A673 (cell line): ENCODE results near the gene SORCS3. TPM values are rescaled to one million over a fixed set of nuclear protein-coding genes. Genes with fewer than 3 reads are reported as not detected.

Experiments
- BruUV-seq: library from RNA; stranded (reverse); fragments of 400-500 nt; replicated peaks from 2 replicates; lab custom pipeline; 2021; lab: Mats Ljungman, UMichigan
- CTCF ChIA-PET: fragments of 300-600 bp; sonication (Branson Sonifier 250); formaldehyde crosslinking; loops from one replicate; lab custom pipeline; 2022; ENCODE audit warnings: antibody characterized with exemption; lab: Charles Lee
- POLR2A ChIA-PET: fragments of 300-600 bp; sonication (Branson Sonifier 250); formaldehyde crosslinking; loops from one replicate; lab custom pipeline; 2022; ENCODE audit warnings: antibody characterized with exemption; ENCODE audit not compliant: low non-redundant PET; lab: Charles Lee
- DNase-seq: peaks from one replicate; pipeline ENCODE4 v3.0.0-alpha.2; 2015; ENCODE audit warnings: low spot score
- H3K27ac ChIP-seq: fragments of 200-600 bp; sonication (generic); 2 replicates; pipeline ENCODE4 v1.5.1; 2016; ENCODE audit warnings: mixed run types, low read depth, mild to moderate bottlenecking, mixed read lengths, antibody characterized with exemption, low read length; ENCODE audit not compliant: poor library complexity, severe bottlenecking
- H3K27me3 ChIP-seq: fragments of 200-600 bp; sonication (generic); replicated peaks from 2 replicates; pipeline ENCODE4 v1.6.1; 2017; ENCODE audit warnings: mixed run types, low read depth, mild to moderate bottlenecking, mixed read lengths, antibody characterized with exemption, low read length; ENCODE audit not compliant: insufficient read depth, poor library complexity
- H3K36me3 ChIP-seq: fragments of 200-600 bp; sonication (generic); 2 replicates; pipeline ENCODE4 v1.6.1; 2016; ENCODE audit warnings: mixed run types, mild to moderate bottlenecking, mixed read lengths, antibody characterized with exemption, low read length; ENCODE audit not compliant: insufficient read depth, poor library complexity, severe bottlenecking
- H3K4me1 ChIP-seq: fragments of 200-600 bp; sonication (generic); 2 replicates; pipeline ENCODE4 v1.6.1; 2017; ENCODE audit warnings: mixed run types, mild to moderate bottlenecking, mixed read lengths, antibody characterized with exemption, low read length; ENCODE audit not compliant: insufficient read depth, poor library complexity, severe bottlenecking
- H3K4me3 ChIP-seq: fragments of 200-600 bp; sonication (generic); 2 replicates; pipeline ENCODE4 v1.5.1; 2016; ENCODE audit warnings: low read depth, mixed run types, mild to moderate bottlenecking, mixed read lengths, low read length; ENCODE audit not compliant: poor library complexity, severe bottlenecking
- H3K9me3 ChIP-seq: fragments of 200-600 bp; sonication (generic); 2 replicates; pipeline ENCODE4 v1.6.1; 2016; ENCODE audit warnings: mixed run types, low read depth, mild to moderate bottlenecking, mixed read lengths, antibody characterized with exemption, low read length; ENCODE audit not compliant: poor library complexity, severe bottlenecking
- CTCF ChIP-seq: fragments of 300-800, 200-600 bp; sonication (generic); conservative IDR thresholded peaks from 2 replicates; pipeline ENCODE4 v1.5.1; 2017; ENCODE audit warnings: low read depth, mild to moderate bottlenecking, antibody characterized with exemption, low read length, moderate library complexity, mixed read lengths
- EZH2 ChIP-seq: fragments of 200-600 bp; sonication (generic); IDR thresholded peaks from 2 replicates; pipeline ENCODE4 v1.6.1; 2017; ENCODE audit warnings: borderline replicate concordance, low read depth, mild to moderate bottlenecking, mixed read lengths, antibody characterized with exemption, low read length; ENCODE audit not compliant: poor library complexity, severe bottlenecking
- intact Hi-C: fragments of 100-400 bp; cut with micrococcal nuclease; formaldehyde crosslinking; loops from one replicate; pipeline ENCODE4 v1.10.0; 2022; ENCODE audit not compliant: unreplicated experiment
- total RNA-seq: library from RNA; stranded (reverse); gene quantifications from 2 replicates; pipeline ENCODE4 v1.2.3, GENCODE V29; 2021

SORCS3 gene
- total RNA-seq, 1 experiment from 2014 or later = not detected

- no peak for DNase-seq
- TF ChIP-seq EZH2 (no peak), CTCF (no peak)
- H3K4me3 ChIP-seq = no peak overlapping the region
- no peaks in the 10 kb centered on the region for H3K4me1 ChIP-seq
- intact Hi-C loops = no loop called here
- H3K9me3 ChIP-seq = no peaks in the 10 kb centered on the region
- no peak overlapping the region for H3K27ac ChIP-seq
- no TSS peak for BruUV-seq
- no peaks in the 10 kb centered on the region for H3K36me3 ChIP-seq
- CTCF ChIA-PET = no interaction called here
- POLR2A ChIA-PET = no interaction called here
- peaks cover 41% of the 10 kb centered on the region for H3K27me3 ChIP-seq
Observed at GRCh38 chr10:104897696-104898095, 256.6 kb downstream of the SORCS3 start.

DNA sequence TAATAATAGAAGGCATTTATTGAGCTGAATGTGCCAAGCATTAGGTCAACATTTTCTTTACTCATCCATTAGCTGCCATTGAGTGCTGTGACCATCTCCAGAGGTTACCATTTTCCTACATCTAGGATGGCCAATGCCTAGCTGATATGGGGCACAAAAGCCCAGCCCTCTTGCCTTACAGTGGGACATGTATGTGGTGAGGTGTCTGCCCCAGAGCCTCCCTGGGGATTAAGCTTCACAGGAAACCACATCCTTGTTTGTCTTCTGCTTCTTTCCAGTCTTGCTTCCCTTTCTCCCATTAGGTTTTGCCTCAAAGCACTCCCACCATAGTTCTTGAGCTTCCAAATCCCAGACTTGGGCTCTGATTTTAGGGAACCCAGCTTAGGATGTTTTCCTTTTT, 258.7 kb downstream of the SORCS3 start:
- H3K4me3 ChIP-seq = no peak overlapping the region
- H3K9me3 ChIP-seq = no peaks in the 10 kb centered on the region
- BruUV-seq = no TSS peak
- ChIA-PET POLR2A (no interaction called here), CTCF (no interaction called here)
- intact Hi-C loops = no loop called here
- H3K36me3 ChIP-seq = no peaks in the 10 kb centered on the region
- no peak for DNase-seq
- TF ChIP-seq EZH2 (no peak), CTCF (no peak)
- H3K27ac ChIP-seq = no peak overlapping the region
- peaks cover 35% of the 10 kb centered on the region for H3K27me3 ChIP-seq
- no peaks in the 10 kb centered on the region for H3K4me1 ChIP-seq

GRCh38 chr10:104903433-104903832, 262.3 kb downstream of the SORCS3 start:
- H3K36me3 ChIP-seq = no peaks in the 10 kb centered on the region
- no TSS peak for BruUV-seq
- H3K4me3 ChIP-seq = no peak overlapping the region
- TF ChIP-seq EZH2 (no peak), CTCF (no peak)
- H3K27me3 ChIP-seq = peaks cover 52% of the 10 kb centered on the region
- CTCF ChIA-PET = no interaction called here
- no peaks in the 10 kb centered on the region for H3K9me3 ChIP-seq
- intact Hi-C loops = no loop called here
- no peaks in the 10 kb centered on the region for H3K4me1 ChIP-seq
- peak; percentile 5 for DNase-seq
- no peak overlapping the region for H3K27ac ChIP-seq
- POLR2A ChIA-PET = no interaction called here
